Skeletal muscle tissue (tissue), 4 donors: ENCODE results near the gene NPTX2. TPM values are rescaled to one million over a fixed set of nuclear protein-coding genes. Genes with fewer than 3 reads are reported as not detected.

Experiments used
- H3K27ac ChIP-seq: one replicate; pipeline ENCODE4 v1.7.0; 2013; ENCODE audit warnings: mild to moderate bottlenecking, low read depth, low read length, inconsistent platforms
- H3K27me3 ChIP-seq, 3 donors: one replicate each; pipeline ENCODE4 v1.7.0; 2013; ENCODE audit warnings: low read length in 3 of 3; ENCODE audit not compliant: control insufficient read depth in 3 of 3, insufficient read depth in 3 of 3
- H3K36me3 ChIP-seq, 3 donors: one replicate each; pipeline ENCODE4 v1.7.0; 2013; ENCODE audit warnings: low read length in 3 of 3; ENCODE audit not compliant: control insufficient read depth in 3 of 3, insufficient read depth in 3 of 3
- H3K4me1 ChIP-seq, 3 donors: one replicate each; pipeline ENCODE4 v1.7.0; 2013; ENCODE audit warnings: low read length in 3 of 3, mild to moderate bottlenecking in 3 of 3; ENCODE audit not compliant: control insufficient read depth in 3 of 3, insufficient read depth in 3 of 3
- H3K4me3 ChIP-seq, 3 donors: one replicate each; pipeline ENCODE4 v1.7.0; 2013; ENCODE audit warnings: low read length in 3 of 3
- H3K9ac ChIP-seq, 3 donors: one replicate each; pipeline ENCODE4 v1.7.0; 2013; ENCODE audit warnings: low read length in 3 of 3, mild to moderate bottlenecking in 3 of 3, moderate library complexity in 2 of 3, low read depth in 1 of 3
- H3K9me3 ChIP-seq, 3 donors: one replicate each; pipeline ENCODE4 v1.7.0; 2013; ENCODE audit warnings: low read length in 3 of 3; ENCODE audit not compliant: control insufficient read depth in 3 of 3
- total RNA-seq: library from RNA; depleted of rRNA; stranded (reverse); fragments of >200 nt; gene quantifications from one replicate; pipeline ENCODE4 v1.2.3, GENCODE V29; 2014
- donor health status: Osteomylitis.

NPTX2 gene
- total RNA-seq, 1 donor from 2014 or later = 3.1 TPM

DNA sequence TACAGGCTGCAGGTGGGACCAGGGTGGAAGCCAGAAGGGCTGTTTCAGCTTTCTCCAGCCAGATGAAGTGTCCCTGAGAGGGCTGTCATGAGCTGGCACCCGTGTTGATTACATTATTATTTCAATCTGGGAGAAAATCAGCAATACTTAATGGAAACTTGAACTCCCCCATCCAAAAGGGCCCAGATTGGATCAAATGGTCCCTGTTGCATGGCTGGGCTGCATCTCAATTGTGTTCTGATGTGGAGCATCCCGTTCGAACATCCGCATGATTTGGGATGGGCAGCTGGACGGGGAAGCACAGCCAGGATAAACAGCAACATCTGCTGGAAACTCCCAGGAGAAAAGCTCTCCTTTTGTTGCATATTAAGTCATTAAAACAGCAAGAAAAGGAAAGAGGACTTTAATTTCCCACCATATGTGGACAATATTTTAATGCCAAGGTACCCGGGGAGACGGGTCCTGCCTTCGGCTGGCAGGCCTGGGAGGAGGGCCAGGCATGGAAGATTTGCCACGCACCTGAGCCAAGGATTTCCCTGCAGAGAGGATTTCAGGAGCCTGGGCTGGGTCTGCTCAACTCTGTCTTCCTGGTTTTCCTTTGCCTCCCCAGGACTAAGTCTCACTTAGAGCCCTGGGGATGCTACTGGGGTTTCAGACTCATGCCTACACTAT is 52.4 kb downstream of the NPTX2 start:
- Histone ChIP-seq H3K4me3 (no peak overlapping the region), H3K4me1 (peaks cover 0 to 5% (median 0%) of the 10 kb centered on the region in 3 donors), H3K27me3 (peaks cover 0 to 2% (median 0%) of the 10 kb centered on the region in 3 donors), H3K36me3 (no peaks in the 10 kb centered on the region), H3K27ac (no peak overlapping the region), H3K9me3 (peaks cover 0 to 5% (median 2%) of the 10 kb centered on the region in 3 donors), H3K9ac (no peak overlapping the region)

DNA sequence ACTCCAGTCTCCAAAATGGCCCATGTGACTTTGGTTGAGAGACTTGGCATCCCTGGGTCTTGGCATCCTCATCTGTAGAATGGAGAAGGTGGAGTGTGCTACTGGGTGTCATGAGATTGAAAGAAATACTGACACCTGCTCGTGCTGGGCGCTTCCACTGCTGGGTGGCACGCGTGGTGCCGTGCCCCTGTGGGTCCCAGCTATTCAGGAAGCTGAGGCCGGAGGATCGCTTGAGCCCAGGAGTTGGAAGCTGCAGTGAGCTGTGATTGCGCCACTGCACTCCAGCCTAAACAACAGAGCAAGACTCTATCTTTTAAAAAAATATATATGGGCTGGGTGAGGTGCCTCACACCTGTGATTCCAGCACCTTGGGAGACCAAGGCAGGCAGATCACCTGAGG is 53.1 kb downstream of the NPTX2 start:
- Histone ChIP-seq H3K36me3 (no peaks in the 10 kb centered on the region), H3K27me3 (peaks cover 0 to 2% (median 0%) of the 10 kb centered on the region in 3 donors), H3K27ac (no peak overlapping the region), H3K9ac (no peak overlapping the region), H3K9me3 (peaks cover 0 to 5% (median 2%) of the 10 kb centered on the region in 3 donors), H3K4me3 (no peak overlapping the region), H3K4me1 (peaks cover 0 to 5% (median 0%) of the 10 kb centered on the region in 3 donors)

DNA sequence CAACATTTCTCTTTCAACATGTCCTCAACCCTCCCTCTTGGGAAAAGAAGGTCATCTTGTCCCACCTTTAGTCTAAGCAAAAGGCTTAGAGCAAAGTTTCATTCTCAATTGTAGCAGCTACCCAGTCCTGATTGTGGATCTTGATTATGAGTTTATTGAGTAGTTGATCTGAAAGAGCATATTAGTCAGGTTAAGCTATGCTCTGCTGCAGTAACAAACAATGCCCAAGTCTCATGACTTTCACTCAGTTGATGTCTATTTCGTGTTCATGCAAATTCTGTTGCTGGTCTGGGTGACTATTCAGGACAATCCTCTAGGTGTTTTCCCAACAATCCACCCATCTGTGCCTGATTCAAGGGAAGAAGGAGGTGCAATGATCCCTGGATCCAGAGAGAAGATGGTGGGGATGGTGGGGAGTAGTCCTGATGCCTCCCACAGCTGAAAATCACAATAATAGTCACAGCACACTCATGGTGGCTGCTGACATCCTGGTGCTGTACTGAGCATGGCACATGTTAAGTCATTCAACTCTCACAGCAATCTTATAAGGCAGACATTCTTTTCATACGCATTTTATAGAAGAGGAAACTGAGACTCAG is 54.7 kb downstream of the NPTX2 start:
- Histone ChIP-seq H3K27ac (no peak overlapping the region), H3K4me3 (no peak overlapping the region), H3K4me1 (peaks cover 0 to 5% (median 0%) of the 10 kb centered on the region in 3 donors), H3K9me3 (peaks cover 0 to 5% (median 2%) of the 10 kb centered on the region in 3 donors), H3K9ac (no peak overlapping the region), H3K36me3 (no peaks in the 10 kb centered on the region), H3K27me3 (peaks cover 0 to 2% (median 0%) of the 10 kb centered on the region in 3 donors)

DNA sequence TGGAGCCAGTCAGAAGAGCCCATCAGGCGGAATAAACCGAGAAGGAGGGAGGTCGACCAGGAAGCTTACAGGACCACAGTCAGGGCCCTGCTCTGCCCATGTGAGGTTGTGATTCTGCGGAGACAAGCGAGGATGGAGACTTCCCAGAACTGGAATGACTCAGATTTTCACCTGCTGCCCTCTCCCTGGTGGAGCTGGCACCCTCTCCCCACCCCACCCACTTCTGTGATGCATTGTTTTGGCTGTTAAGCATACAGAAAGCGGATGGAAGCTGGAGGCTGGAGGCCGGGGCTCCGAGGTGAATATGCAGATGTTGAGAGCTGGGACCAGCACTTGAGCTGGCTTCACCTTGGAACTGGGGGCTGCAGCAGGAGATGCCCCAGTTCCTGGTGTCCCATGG is 57.4 kb downstream of the NPTX2 start:
- H3K4me1 ChIP-seq = peaks cover 0 to 5% (median 0%) of the 10 kb centered on the region in 3 donors
- H3K9ac ChIP-seq = no peak overlapping the region
- peaks cover 0 to 5% (median 2%) of the 10 kb centered on the region in 3 donors for H3K9me3 ChIP-seq
- no peaks in the 10 kb centered on the region for H3K27me3 ChIP-seq
- no peaks in the 10 kb centered on the region for H3K36me3 ChIP-seq
- no peak overlapping the region for H3K4me3 ChIP-seq
- H3K27ac ChIP-seq = no peak overlapping the region

DNA sequence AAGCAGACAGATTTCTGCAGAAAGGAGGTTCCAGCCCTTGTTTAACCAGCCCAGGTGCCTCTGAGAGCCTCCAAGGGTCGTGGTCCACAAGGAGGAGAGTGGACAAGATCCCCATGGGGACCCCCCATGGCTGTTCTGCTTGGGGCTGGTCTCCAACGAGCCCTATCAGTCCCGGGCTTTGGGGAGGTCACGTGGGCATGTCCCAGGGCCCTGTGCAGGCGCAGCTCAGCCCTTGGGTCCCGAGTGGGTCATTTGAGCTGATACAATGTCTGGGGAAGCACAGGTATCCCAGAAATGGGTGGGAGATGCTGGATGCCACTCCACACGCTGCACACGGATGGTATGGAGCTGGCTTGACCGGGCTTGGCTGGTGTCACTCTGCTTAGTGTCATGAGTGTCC is 57.8 kb downstream of the NPTX2 start:
- Histone ChIP-seq H3K9me3 (peaks cover 0 to 5% (median 2%) of the 10 kb centered on the region in 3 donors), H3K27me3 (peaks cover 0 to 2% (median 0%) of the 10 kb centered on the region in 3 donors), H3K27ac (no peak overlapping the region), H3K9ac (no peak overlapping the region), H3K4me1 (peaks cover 0 to 2% (median 0%) of the 10 kb centered on the region in 3 donors), H3K36me3 (no peaks in the 10 kb centered on the region), H3K4me3 (no peak overlapping the region)

DNA sequence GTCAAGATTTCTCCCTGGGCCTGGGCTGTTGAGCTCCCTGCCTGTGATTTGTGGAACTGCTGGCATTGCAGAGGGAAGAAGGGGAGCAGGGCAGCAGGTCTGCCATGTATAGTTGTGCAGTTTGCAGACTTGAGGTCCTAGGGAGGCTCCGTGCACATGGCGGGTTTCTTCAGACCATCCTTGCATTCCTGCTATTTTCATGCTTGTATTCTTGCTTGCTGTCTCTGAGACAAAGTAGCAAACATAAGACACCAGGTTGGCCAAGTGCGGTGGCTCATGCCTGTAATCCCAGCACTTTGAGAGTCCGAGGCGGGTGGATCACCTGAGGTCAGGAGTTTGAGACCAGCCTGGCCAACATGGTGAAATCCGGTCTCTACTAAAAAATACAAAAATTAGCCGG is 61.1 kb downstream of the NPTX2 start:
- no peaks in the 10 kb centered on the region for H3K36me3 ChIP-seq
- no peak overlapping the region for H3K4me3 ChIP-seq
- no peaks in the 10 kb centered on the region for H3K9me3 ChIP-seq
- no peaks in the 10 kb centered on the region for H3K4me1 ChIP-seq
- no peak overlapping the region for H3K27ac ChIP-seq
- H3K27me3 ChIP-seq = peaks cover 0 to 2% (median 0%) of the 10 kb centered on the region in 3 donors
- no peak overlapping the region for H3K9ac ChIP-seq

Other genes starting within 250 kb of the NPTX2 start
- 1.6 TPM for gene BAIAP2L1, start 216.2 kb upstream of the NPTX2 start, total RNA-seq